ENCODE results near the gene MIX23.

MIX23 gene
- 13.6 to 62.4 reads per million in 2 experiments for total RNA-seq

DNA sequence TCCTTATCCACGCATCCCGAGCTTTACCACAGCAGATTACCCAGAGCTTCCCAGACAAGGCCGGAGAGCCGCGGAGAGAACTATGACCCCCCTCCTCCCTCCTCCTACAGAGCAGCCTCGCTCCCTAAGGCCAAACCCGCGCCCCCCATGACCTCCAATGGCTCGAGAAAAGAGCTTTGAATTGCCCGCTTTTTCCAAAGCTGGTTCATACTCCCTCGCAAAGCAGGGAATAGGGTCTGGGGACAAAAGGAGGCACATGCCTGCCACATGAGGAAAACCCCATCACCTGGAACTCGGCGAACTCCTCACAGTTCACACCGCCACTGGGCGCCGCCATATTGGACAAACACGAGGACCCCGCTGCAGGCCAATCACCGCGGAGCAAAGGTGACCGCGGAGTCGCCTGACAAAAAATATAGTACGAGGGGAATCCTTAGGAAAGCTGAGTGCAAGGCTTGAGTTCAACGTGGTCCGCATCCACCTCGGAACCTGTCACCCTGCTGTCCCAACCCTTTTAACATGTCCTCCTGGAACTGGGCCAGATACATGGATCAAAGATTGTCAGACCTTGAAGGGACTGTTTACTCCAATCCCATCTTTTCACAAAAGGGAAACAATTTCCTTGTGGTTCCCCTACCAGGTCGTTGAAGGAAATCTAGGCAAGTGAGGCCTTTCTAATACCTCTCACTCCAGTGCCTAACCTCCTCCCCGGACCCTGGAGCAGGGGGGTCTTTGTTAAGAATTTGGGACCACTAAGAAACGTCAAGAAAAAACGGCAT is at the start of gene MIX23:
Gene MIX23 (minus strand): TSS at position 344 of the 779 bp plus-strand sequence. CDS start 7 bp downstream, at position 337.
- DNase-seq (ENCODE audit: low read depth), result peak; percentile 79

GRCh38 chr3:122430371-122430770 is 47.3 kb upstream of the MIX23 start:
- DNase-seq (ENCODE audit: low read depth), result no peak

DNA sequence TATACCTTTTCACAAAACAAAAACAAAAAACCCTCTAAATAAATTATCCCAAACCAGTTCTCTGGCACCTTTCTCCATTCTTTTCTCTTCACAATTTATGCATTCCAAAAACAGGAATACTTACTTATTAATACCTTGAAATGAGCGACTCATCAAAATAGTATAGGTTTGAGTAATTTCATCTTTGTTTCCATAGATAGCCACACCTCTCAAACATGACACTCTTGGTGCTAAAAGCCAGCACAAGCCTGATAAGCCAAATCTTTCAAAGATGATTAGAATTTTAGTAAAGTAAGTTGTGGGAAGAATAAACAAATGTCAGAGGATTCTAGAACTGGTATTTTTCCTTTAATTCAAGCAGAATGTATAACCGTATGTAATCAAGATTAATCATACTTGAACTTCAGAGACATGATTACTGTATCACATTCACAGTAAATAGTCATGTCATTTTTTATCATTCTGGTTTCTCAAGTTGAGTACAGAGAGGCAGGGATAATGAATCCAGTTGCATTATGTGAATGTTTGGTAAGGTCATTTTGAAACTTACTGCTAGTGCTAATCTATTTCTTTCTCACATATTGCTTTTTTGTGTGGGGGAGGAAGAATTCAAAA is 44.9 kb upstream of the MIX23 start:
- DNase-seq (ENCODE audit: low read depth), result no peak

- no peak for DNase-seq (ENCODE audit: low read depth)
Measured at GRCh38 chr3:122421836-122422235, 38.8 kb upstream of the MIX23 start.

DNA sequence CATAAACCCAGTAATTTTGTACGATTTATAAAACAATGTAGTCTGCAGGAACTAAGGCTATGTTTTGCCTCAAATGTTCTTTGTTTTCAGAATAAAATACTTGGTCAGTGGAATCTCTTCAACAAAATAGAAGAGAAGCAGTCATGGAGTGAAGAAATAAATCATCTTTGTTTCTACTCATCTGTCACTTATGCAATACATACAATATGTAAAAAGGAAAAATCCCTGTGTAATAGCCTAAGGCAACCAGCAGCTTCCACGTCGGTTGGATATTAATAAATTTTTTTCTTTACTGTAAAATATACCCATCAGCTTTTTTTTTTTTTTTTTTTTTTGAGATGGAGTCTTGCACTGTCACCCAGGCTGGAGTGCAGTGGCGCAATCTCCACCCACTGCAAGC is 38.1 kb upstream of the MIX23 start:
- no peak for DNase-seq (ENCODE audit: low read depth)

GRCh38 chr3:122416966-122417365 is 33.9 kb upstream of the MIX23 start:
- no peak for DNase-seq (ENCODE audit: low read depth)

DNA sequence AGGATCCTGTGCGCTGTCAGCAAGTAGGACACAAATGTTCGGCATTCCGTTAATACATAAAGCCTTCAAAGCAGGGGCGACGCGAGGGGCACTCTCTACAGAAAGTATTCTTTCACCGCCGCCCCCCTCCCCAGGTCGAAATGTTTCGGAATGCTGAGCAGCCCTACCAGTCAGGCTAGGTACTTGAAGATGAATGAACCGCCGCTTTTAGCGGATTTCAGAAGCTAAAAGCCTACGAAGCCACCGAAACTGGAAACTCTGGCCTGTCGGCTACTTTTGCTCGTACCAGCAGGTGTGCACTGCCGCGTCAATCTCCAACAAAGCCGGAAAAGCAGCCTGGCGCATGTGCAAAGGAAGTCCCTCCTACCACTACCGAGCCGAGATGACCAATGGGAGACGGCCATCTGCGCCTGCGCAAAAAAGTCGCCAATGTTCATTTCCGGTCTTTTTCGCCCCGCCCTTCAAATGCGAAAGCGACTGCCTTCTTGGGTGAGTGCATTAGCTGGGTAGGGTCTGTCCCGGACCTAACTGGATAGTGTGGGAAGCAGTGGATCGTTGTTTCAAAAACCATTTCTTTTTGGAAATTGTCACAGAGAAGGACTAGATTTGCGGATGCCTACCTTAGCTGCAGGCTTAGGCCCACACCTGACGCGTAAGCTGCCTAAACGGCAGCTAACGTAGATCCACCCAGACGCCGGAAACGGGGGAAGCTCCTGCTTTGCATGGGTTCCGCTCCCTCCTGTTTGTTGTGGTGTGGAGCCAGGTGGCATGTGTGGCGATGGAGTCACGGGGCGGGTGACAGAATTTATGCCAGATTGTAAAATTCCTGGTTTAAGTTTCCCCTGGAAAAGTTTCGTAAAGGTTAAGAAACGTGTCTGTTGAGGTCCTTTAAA is 33.0 kb upstream of the MIX23 start, which contains the start of gene WDR5B:
Gene WDR5B (minus strand): TSS at position 301 of the 893 bp plus-strand sequence. CDS start 534 bp downstream, outside the sequence.
- DNase-seq (ENCODE audit: low read depth), result peak; percentile 97

DNA sequence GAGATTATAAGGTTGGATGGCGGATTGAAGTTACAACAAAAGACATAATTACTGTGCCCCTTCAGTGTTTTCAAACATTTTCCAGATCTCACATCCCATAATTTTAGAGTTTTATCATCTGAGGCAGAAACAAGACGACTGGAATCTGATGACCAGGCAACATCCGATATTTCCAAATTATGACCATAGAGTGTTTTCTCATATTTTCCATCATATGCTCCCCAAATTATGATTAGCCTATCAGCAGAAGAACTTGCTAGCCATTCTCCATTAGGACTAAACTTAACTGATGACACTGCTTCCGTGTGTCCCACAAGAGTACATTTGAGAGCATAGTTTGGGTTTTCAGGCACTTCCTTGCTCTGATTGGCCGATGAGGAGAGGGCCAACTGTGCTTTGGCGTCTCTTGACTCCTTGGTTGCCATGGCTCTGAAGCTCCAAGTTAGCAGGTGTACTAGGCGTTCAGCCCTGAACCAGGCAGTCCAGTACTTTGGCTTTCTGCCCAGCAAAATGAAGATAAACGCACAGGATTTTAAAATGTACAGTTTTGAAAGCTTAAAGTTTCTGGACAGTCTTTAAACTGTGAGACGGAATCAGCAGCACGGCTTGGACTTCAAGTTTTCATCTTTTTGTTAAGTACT is 32.2 kb upstream of the MIX23 start:
- peak; percentile 21 for DNase-seq (ENCODE audit: low read depth)

GRCh38 chr3:122414391-122414790 is 31.4 kb upstream of the MIX23 start:
- no peak for DNase-seq (ENCODE audit: low read depth)

GRCh38 chr3:122410639-122411038 is 27.6 kb upstream of the MIX23 start:
- DNase-seq (ENCODE audit: low read depth), result no peak

GRCh38 chr3:122410111-122410510 is 27.1 kb upstream of the MIX23 start:
- no peak for DNase-seq (ENCODE audit: low read depth)

DNA sequence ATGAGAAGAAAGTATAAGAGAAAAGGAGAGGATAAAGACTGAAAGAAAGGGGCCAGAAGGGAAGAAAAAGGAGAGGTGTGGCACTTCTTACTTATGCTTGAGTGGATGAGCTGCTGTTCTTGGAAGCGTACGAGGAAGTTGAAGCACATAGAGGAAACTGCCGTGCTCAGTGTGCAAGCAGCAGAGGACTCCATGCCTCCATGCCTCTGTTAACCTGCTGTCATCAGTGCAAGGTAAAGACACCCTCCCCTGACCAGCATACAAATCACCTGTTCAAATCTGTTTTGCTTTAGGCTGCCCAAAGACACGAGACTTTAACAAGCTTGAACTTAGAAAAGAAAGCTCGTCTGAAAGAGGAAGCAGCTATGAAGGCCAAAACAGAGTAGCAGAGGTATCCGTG is 26.4 kb upstream of the MIX23 start:
- DNase-seq (ENCODE audit: low read depth), result no peak

DNA sequence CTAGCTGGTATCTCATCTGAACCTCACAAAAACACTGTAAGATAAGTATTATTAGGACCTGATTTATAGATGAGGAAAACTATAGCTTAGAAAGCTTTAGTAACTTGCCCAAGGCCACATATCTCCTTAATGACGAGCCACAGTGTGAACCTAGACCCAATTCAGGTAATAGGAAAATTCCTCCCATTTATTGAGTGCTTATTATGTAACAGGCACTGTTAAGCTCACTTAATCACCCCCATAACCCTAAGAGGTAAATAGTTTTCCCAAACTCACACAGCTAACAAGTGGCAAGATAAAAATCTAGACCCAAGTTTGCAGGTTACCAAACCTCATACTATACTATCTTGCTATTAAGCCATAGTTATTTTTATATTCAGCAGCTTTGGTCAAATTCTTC is 24.9 kb upstream of the MIX23 start:
- no peak for DNase-seq (ENCODE audit: low read depth)

- DNase-seq (ENCODE audit: low read depth), result no peak
Measured at GRCh38 chr3:122406198-122406597, 23.2 kb upstream of the MIX23 start.

GRCh38 chr3:122405015-122405414 is 22.0 kb upstream of the MIX23 start:
- no peak for DNase-seq (ENCODE audit: low read depth)

DNA sequence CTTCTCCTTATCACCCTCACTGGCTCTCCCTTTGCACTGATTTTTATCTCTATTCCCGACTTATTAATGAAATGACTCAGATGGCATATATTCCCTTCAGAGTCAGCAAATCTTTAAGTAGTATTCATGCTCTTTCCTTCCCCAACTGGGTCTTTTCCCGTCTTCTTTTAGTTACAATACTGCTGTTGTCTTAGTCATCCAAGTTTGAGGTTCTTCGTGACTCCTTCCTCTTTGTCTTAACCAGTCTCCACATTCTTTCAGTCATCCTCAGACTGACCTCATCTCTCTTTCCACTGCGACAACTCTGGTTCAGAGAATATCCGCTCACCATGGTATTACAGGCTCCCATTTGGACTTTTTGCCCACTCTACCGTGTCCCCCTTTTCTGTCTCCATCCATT is 20.5 kb upstream of the MIX23 start:
- DNase-seq (ENCODE audit: low read depth), result no peak

GRCh38 chr3:122398920-122399319 is 15.9 kb upstream of the MIX23 start:
- DNase-seq (ENCODE audit: low read depth), result no peak

DNA sequence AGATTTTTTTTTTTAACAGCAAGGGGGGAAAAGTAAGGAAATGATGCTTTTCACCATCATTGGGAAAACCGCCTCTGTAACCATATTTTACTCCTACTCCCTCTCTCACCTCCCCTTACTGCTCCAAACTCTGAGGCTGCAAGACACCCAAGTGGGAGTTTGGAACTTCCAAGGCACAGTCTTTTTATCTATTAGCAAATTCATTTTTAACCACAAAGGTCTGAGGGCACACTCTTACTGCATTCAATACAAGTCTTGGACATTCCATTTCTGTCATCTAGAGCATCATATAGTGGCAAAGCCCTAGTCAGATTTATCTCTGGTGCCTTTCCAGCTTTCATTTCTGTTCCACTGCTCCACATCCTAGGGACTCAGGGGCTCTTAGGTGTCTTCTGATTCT is 14.2 kb upstream of the MIX23 start:
- no peak for DNase-seq (ENCODE audit: low read depth)

DNA sequence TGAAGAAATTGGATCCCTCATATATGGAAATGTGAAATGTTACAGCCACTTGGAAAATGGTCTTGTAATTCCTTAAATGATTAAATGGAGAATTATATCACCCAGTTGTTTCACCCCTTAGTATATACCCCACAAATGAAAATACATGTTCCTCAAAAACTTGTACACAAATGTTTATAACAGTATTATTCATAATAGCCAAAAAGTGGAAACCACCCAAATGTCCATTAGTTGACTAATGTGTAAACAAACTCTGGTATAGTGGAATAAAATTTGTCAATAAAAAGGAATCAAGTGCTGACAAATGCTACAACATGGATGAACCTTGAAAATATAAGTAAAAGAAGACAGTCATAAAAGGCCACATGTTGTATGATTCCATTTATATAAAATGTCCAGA is 13.5 kb upstream of the MIX23 start:
- no peak for DNase-seq (ENCODE audit: low read depth)

- DNase-seq (ENCODE audit: low read depth), result no peak
Measured at GRCh38 chr3:122395582-122395981, 12.6 kb upstream of the MIX23 start.

DNA sequence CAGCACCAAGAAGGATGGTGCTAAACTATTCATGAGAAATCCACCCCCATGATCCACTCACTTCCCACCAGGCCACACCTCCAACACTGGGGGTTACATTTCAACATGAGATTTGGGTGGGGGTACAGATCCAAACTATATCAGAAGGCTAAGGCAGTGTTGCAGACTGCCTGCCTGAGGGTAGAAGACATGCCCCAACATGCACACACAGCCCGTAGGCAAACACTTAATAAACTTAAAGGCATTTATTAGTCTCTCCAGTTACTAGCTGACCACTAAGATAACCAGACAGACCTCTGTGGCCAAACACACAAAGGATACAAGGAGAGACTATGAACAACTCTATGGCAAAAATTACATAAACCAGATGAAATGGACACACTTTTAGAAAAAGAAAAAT is 11.1 kb upstream of the MIX23 start:
- no peak for DNase-seq (ENCODE audit: low read depth)
